HG03039 (cell line): Measurements from ENCODE around the gene RIMBP2.

Experiments
- ATAC-seq: cut with Tn5 transposase; IDR thresholded peaks from one replicate; pipeline ENCODE4 v1.9.1; 2021; ENCODE audit warnings: mild to moderate bottlenecking, moderate library complexity; ENCODE audit not compliant: unreplicated experiment

The RIMBP2 gene

GRCh38 chr12:130520784-130521183 lies 195.3 kb downstream of the RIMBP2 start:
- ATAC-seq, result no peak

DNA sequence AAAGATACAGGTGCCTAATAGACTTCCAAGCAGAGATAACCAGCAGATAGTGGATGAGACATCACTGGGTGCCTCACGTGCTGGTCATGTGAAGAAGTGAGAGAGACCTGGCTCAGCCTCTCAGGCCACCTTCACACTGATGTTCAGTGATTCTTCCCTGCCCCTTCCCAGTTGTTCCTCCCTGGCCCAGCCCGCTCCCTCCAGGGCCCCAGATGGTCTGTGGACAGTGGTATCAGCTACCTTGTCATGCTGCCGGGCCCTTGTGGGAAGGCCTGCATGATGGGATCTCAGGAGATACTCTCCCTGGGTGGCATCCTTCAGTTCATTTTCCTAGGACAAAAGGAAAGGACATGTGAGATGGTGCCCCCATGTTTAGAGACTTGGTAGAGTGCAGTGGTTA lies 198.5 kb downstream of the RIMBP2 start:
- no peak for ATAC-seq

- no peak for ATAC-seq
Observed at GRCh38 chr12:130514149-130514551, 201.9 kb downstream of the RIMBP2 start.

DNA sequence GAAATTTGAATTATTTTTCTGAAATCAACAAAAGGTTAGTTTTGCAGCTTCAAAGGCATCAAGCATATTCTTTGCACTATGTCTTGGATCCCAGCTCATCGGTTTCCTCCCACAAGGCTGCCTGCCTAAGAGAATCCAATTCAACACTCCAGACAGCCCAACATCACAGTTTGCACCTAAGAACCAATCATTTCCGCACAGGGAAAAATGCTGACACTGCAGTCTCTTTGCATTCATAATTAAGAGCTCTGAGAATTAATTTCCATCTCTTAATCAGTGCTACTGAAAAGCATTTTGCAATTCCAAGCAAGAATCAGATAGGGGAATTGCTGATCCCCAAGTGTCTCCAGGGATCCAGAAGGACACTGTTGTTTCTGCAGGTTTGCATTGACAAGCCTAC lies 202.5 kb downstream of the RIMBP2 start:
- no peak for ATAC-seq

- ATAC-seq, result no peak
Observed at GRCh38 chr12:130511285-130511684, 204.8 kb downstream of the RIMBP2 start.

GRCh38 chr12:130509454-130509853 lies 206.6 kb downstream of the RIMBP2 start:
- no peak for ATAC-seq

- ATAC-seq, result no peak
Observed at GRCh38 chr12:130508847-130509246, 207.3 kb downstream of the RIMBP2 start.

DNA sequence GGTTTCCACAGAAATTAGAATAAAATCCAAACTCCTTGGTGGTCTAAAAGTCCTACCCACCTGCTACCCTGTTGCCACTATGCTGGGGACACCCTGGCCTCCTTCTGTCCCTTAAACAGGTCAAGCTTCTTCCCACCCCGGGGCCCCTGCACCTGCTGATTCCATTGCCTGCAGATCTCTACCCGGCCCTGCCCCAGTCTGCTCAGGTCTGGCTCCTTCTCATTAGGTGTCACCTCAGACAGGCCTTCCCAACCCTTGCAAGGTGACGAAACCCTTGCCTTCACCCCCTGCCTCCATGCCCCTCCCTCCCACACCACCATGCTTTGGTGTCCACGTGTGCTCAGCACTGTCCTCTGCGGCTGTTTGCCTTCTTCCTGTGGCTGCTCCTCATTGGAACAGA lies 207.8 kb downstream of the RIMBP2 start:
- ATAC-seq, result no peak

GRCh38 chr12:130506844-130507243 lies 209.3 kb downstream of the RIMBP2 start:
- no peak for ATAC-seq

GRCh38 chr12:130504840-130505175 lies 211.3 kb downstream of the RIMBP2 start:
- ATAC-seq, result no peak

GRCh38 chr12:130504110-130504839 lies 211.8 kb downstream of the RIMBP2 start:
- ATAC-seq, result no peak

- no peak for ATAC-seq
Observed at GRCh38 chr12:130501821-130502220, 214.3 kb downstream of the RIMBP2 start.

GRCh38 chr12:130500835-130501330 lies 215.2 kb downstream of the RIMBP2 start:
- no peak for ATAC-seq

DNA sequence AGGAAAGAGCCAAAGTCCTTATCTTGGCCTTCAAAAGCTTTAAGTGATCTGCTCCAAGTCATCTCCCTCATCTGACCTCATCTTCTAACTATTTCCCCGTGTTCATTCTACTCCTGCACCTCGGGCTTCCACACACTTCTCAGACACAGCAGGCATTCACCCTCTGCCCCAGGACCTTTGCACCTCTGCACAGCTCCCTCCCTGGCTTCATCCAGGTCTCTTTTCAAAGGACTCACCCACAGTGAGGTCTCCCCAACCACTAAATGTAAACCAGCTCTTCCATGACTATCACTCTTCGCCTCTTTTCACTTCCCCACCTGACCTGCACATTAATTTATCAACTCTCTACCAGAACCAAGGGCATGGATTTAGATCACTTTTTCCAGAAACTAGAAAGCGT lies 216.6 kb downstream of the RIMBP2 start:
- no peak for ATAC-seq

DNA sequence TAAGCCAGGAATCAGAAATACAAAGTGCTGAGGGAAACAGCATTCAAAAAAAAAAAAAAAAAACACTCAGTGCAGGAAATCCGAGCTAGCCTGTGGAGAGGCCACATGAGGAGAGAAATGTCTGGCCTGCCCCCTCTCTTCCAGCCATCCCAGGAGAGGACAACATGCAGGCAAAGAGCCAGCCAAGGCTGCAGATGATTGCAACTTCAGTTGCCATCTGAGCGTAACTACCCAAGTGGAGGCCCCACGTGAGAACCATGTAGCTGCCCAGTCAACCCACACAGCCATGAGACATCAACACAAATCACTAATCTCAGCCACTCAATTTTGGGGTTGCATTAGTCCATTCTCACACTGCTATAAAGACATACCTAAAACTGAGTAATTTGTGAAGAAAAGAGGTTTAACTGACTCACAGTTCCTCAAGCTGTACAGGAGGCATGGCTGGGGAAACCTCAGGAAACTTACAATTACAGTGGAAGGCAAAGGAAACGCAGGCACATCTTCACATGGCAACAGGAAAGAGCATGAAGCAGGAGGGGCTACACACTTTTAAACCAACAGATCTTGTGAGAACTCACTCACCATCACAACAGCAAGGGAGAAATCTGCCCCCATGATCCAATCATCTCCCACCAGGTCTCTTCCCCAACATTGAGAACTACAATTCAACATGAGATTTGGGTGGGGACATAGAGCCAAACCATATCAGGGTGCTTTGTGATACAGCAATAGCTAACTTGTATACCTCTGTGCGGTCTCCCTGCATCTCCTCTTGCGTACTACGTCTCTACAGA lies 217.3 kb downstream of the RIMBP2 start:
- no peak for ATAC-seq

DNA sequence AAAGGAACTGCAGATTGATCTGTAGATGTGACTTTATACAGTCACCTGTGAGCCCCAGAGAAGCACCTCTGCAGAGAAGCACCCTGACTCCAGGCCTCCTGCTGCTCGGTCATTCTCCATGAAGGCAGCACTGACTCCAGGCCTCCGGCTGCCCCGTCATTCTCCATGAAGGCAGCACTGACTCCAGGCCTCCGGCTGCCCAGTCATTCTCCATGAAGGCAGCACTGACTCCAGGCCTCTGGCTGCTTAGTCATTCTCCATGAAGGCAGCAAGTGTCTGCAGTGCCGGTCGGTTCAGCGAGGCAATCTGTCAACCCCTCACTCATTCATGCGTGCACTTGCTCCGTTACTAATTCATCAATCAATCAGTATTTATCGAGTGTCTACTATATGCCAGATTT lies 218.1 kb downstream of the RIMBP2 start:
- no peak for ATAC-seq

DNA sequence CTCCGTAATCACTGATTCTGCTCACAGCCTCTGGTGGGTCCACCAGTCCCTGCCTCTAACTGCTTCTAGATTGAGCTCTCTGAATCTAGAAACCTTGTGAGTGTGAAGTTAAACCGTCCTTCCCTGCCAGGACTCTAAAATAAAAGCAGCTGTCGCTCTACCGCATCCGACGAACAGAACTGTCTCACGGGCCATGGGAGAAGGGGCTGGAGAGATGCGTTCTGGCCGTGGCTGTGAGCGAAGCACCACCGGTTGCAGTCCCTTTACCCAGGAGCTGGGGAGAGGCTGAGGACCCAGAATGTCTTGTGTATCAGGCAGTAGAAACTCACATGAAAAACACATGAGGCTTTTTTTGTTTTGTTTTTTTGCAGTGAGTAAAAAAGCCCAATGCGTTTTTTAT lies 218.8 kb downstream of the RIMBP2 start:
- no peak for ATAC-seq

GRCh38 chr12:130496516-130497120 lies 219.5 kb downstream of the RIMBP2 start:
- ATAC-seq, result no peak

DNA sequence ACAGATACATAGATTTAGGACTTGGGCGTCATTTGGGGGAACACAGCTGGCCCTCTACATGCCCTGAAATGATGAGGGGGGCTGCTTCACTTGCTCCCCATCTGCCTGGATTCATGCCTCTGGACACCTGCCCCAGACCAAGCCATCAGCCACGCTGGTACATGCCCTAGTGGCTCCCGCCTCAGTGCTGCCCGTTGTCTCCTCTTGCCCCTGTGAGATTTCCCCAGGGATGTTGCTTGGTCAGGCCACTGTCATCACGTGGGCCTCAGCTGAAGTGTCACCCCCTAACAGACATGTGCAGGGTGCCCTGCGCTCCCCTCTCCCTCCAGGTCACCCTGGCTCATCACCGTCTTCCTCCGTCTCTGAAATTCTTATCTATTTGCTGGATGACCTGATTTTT lies 220.9 kb downstream of the RIMBP2 start:
- ATAC-seq, result no peak

GRCh38 chr12:130494736-130495135 lies 221.4 kb downstream of the RIMBP2 start:
- ATAC-seq, result no peak

GRCh38 chr12:130493951-130494350 lies 222.1 kb downstream of the RIMBP2 start:
- no peak for ATAC-seq
